ENCODE data around the gene RYR3. TPM values are rescaled to one million over a fixed set of nuclear protein-coding genes. Genes with fewer than 3 reads are reported as not detected.

RYR3 gene
- total and polyA plus RNA-seq, 2 donors (not counting 1 experiment from before 2014, with no cell fraction given): not detected

- CTCF ChIA-PET: no interaction called here
- H4K20me1 ChIP-seq (ENCODE audit: control insufficient read depth, insufficient read depth, low read length, poor library complexity, severe bottlenecking): no peaks in the 10 kb centered on the region
- H3K4me2 ChIP-seq (replicated peaks; ENCODE audit: low read depth, low read length, poor library complexity, severe bottlenecking): no peak overlapping the region
- H3K27me3 ChIP-seq (replicated peaks in 1 of 4; ENCODE audit: control extremely low read depth in 1 of 4, control insufficient read depth in 3 of 4, insufficient read depth in 4 of 4, low read length in 3 of 4): no peaks in the 10 kb centered on the region
- no peaks in the 10 kb centered on the region for H3K9me3 ChIP-seq (ENCODE audit: control extremely low read depth in 1 of 3, control insufficient read depth in 2 of 3, insufficient read depth in 1 of 3, low read length in 2 of 3)
- POLR2A ChIA-PET: no interaction called here
- Mint-ChIP-seq H3K27ac (no peak overlapping the region), H3K27me3 (no peaks in the 10 kb centered on the region), H3K4me1 (peaks cover 13% of the 10 kb centered on the region), H3K4me3 (no peak overlapping the region), H3K9me3 (ENCODE audit: insufficient read depth) (no peaks in the 10 kb centered on the region)
- no peak overlapping the region for H3K9ac ChIP-seq (ENCODE audit: low read length)
- intact Hi-C loops (cut with micrococcal nuclease): no loop called here
- no peaks in the 10 kb centered on the region for H3K79me2 ChIP-seq (ENCODE audit: control insufficient read depth, insufficient read depth, low read length)
- H3K36me3 ChIP-seq (replicated peaks in 1 of 2; ENCODE audit: control extremely low read depth in 1 of 2, control insufficient read depth in 1 of 2, extremely low read depth in 1 of 2, insufficient read depth in 2 of 2, low read length in 1 of 2): no peaks in the 10 kb centered on the region
- no peak overlapping the region for H3K4me3 ChIP-seq (ENCODE audit: control extremely low read depth in 1 of 5, extremely low read depth in 1 of 5, insufficient read depth in 1 of 5, low read depth in 2 of 5, low read length in 4 of 5)
- ATAC-seq (ENCODE audit: low read depth) (no peak), DNase-seq (no peak)
- peaks cover 0 to 3% of the 10 kb centered on the region in 2 donors for H3K4me1 ChIP-seq (ENCODE audit: control insufficient read depth in 2 of 2, insufficient read depth in 2 of 2, low read length in 2 of 2)
- TF ChIP-seq CTCF (IDR thresholded peaks at IDR 0.05) (no peak), EZH2 (IDR thresholded peaks at IDR 0.05; ENCODE audit: borderline replicate concordance, insufficient read depth, low read depth, low read length, poor library complexity, severe bottlenecking) (no peak)
- H3K27ac ChIP-seq (ENCODE audit: low read length in 2 of 2): no peak overlapping the region
- H2AFZ ChIP-seq (ENCODE audit: insufficient read depth, low read depth, low read length, poor library complexity, severe bottlenecking): no peak overlapping the region
These were observed 601.6 kb downstream of the RYR3 start for GRCh38 chr15:33912326-33912725.

GRCh38 chr15:33913459-33913858 is 602.7 kb downstream of the RYR3 start:
- H2AFZ ChIP-seq (ENCODE audit: insufficient read depth, low read depth, low read length, poor library complexity, severe bottlenecking): no peak overlapping the region
- Mint-ChIP-seq H3K27me3 (no peaks in the 10 kb centered on the region), H3K4me1 (peaks cover 13% of the 10 kb centered on the region), H3K9me3 (ENCODE audit: insufficient read depth) (no peaks in the 10 kb centered on the region), H3K4me3 (no peak overlapping the region), H3K27ac (no peak overlapping the region)
- no peaks in the 10 kb centered on the region for H3K9me3 ChIP-seq (ENCODE audit: control extremely low read depth in 1 of 3, control insufficient read depth in 2 of 3, insufficient read depth in 1 of 3, low read length in 2 of 3)
- WGBS (ENCODE audit: insufficient coverage): no CpG with 5 or more reads among the region's 1 CpG
- H3K9ac ChIP-seq (ENCODE audit: low read length): no peak overlapping the region
- no peaks in the 10 kb centered on the region for H3K27me3 ChIP-seq (replicated peaks in 1 of 4; ENCODE audit: control extremely low read depth in 1 of 4, control insufficient read depth in 3 of 4, insufficient read depth in 4 of 4, low read length in 3 of 4)
- no peak for DNase-seq
- ChIA-PET POLR2A (no interaction called here), CTCF (no interaction called here)
- H4K20me1 ChIP-seq (ENCODE audit: control insufficient read depth, insufficient read depth, low read length, poor library complexity, severe bottlenecking): no peaks in the 10 kb centered on the region
- H3K4me2 ChIP-seq (replicated peaks; ENCODE audit: low read depth, low read length, poor library complexity, severe bottlenecking): no peak overlapping the region
- ATAC-seq (ENCODE audit: low read depth): no peak
- intact Hi-C loops (cut with micrococcal nuclease): no loop called here
- H3K4me1 ChIP-seq (ENCODE audit: control insufficient read depth in 2 of 2, insufficient read depth in 2 of 2, low read length in 2 of 2): peaks cover 0 to 3% of the 10 kb centered on the region in 2 donors
- no peaks in the 10 kb centered on the region for H3K79me2 ChIP-seq (ENCODE audit: control insufficient read depth, insufficient read depth, low read length)
- H3K4me3 ChIP-seq (ENCODE audit: control extremely low read depth in 1 of 5, extremely low read depth in 1 of 5, insufficient read depth in 1 of 5, low read depth in 2 of 5, low read length in 4 of 5): no peak overlapping the region
- TF ChIP-seq CTCF (IDR thresholded peaks at IDR 0.05) (no peak), EZH2 (IDR thresholded peaks at IDR 0.05; ENCODE audit: borderline replicate concordance, insufficient read depth, low read depth, low read length, poor library complexity, severe bottlenecking) (no peak)
- H3K27ac ChIP-seq (ENCODE audit: low read length in 2 of 2): no peak overlapping the region
- no peaks in the 10 kb centered on the region for H3K36me3 ChIP-seq (replicated peaks in 1 of 2; ENCODE audit: control extremely low read depth in 1 of 2, control insufficient read depth in 1 of 2, extremely low read depth in 1 of 2, insufficient read depth in 2 of 2, low read length in 1 of 2)

Small RNA genes lying within 50 kb of the gene (small RNA-seq; reads per million reads assigned to genes)
- not detected for gene RF00019 (ENCODE audit: insufficient read length, low read depth, low replicate concordance)

Other genes starting within 250 kb of the RYR3 start
- 0.96 and 1.2 TPM in 2 replicates for gene FMN1, start 116.3 kb upstream of the RYR3 start, total RNA-seq
- 0.21 and 0.40 TPM in 2 replicates for gene FMN1, start 116.3 kb upstream of the RYR3 start, polyA plus RNA-seq